Smooth muscle cell (in vitro differentiated cells): Measurements from ENCODE around the gene STX8. TPM values are rescaled to one million over a fixed set of nuclear protein-coding genes. Genes with fewer than 3 reads are reported as not detected.

Experiments
- DNase-seq: peaks from one replicate; lab custom pipeline; 2025; ENCODE audit not compliant: unreplicated experiment; lab: John Stamatoyannopoulos, UW
- H2AFZ ChIP-seq: fragments of 200-600 bp; sonication (generic); 2 replicates; pipeline ENCODE4 v1.6.0; 2016; ENCODE audit warnings: antibody characterized with exemption, low read depth, mild to moderate bottlenecking
- H3F3A ChIP-seq: fragments of 200-600 bp; sonication (generic); 2 replicates; pipeline ENCODE4 v1.6.0; 2017; ENCODE audit warnings: antibody characterized with exemption, low read depth
- H3K27ac ChIP-seq: fragments of 200-600 bp; sonication (generic); 2 replicates; pipeline ENCODE4 v1.5.1; 2016; ENCODE audit warnings: low read depth, mild to moderate bottlenecking
- H3K27me3 ChIP-seq: fragments of 200-600 bp; sonication (generic); 2 replicates; pipeline ENCODE4 v1.6.1; 2016; ENCODE audit warnings: low read depth, mild to moderate bottlenecking
- H3K36me3 ChIP-seq: fragments of 200-600 bp; sonication (generic); 2 replicates; pipeline ENCODE4 v1.5.1; 2016; ENCODE audit warnings: low read depth
- H3K4me1 ChIP-seq: fragments of 200-600 bp; sonication (generic); 2 replicates; pipeline ENCODE4 v1.5.1; 2016; ENCODE audit warnings: low read depth
- H3K4me2 ChIP-seq: fragments of 200-600 bp; sonication (generic); 2 replicates; pipeline ENCODE4 v1.6.0; 2016; ENCODE audit warnings: mild to moderate bottlenecking
- H3K4me3 ChIP-seq: fragments of 200-600 bp; sonication (generic); 2 replicates; pipeline ENCODE4 v1.5.1; 2016; ENCODE audit warnings: mild to moderate bottlenecking
- H3K79me2 ChIP-seq: fragments of 200-600 bp; sonication (generic); 2 replicates; pipeline ENCODE4 v1.6.0; 2016; ENCODE audit warnings: low read depth, mild to moderate bottlenecking
- H3K9ac ChIP-seq: fragments of 200-600 bp; sonication (generic); 2 replicates; pipeline ENCODE4 v1.6.0; 2016; ENCODE audit warnings: low read depth
- H3K9me3 ChIP-seq: fragments of 200-600 bp; sonication (generic); replicated peaks from 2 replicates; pipeline ENCODE4 v1.5.1; 2016; ENCODE audit warnings: low read depth
- H4K20me1 ChIP-seq: fragments of 200-600 bp; sonication (generic); 2 replicates; pipeline ENCODE4 v1.6.0; 2016; ENCODE audit warnings: low read depth
- WGBS: methylation state at CpG from one replicate; pipeline ENCODE4 v1.1.7; 2016; ENCODE audit warnings: low lambda C conversion rate; 5-methylcytosine and 5-hydroxymethylcytosine counted together
- polyA plus RNA-seq: library from polyadenylated mRNA; unstranded; fragments of >200 nt; fragmentation: Nextera tagmentation; extraction: Ambion mirVana; gene quantifications from 2 replicates; pipeline ENCODE4 v1.2.1, GENCODE V29; 2016
- total RNA-seq: library from RNA; depleted of rRNA; stranded (reverse); fragments of >200 nt; gene quantifications from 2 replicates; pipeline ENCODE4 v1.2.3, GENCODE V29; 2014
- TF ChIP-seq, protein P1 (sequence below): fragments of 200-600 bp; sonication (generic); IDR thresholded peaks from 2 replicates; pipeline ENCODE4 v1.5.1; 2017; ENCODE audit warnings: borderline replicate concordance, mild to moderate bottlenecking, antibody characterized with exemption; ENCODE audit not compliant: insufficient read depth, poor library complexity, severe bottlenecking

Gene STX8
- total and polyA plus RNA-seq, 2 experiments from 2014 or later, result 63.8 to 88.5 TPM

- Histone ChIP-seq H3K9me3 (no peaks in the 10 kb centered on the region), H2AFZ (no peak overlapping the region), H3K27ac (no peak overlapping the region), H3K4me2 (no peak overlapping the region), H3F3A (no peaks in the 10 kb centered on the region), H3K4me1 (peaks cover 15% of the 10 kb centered on the region), H4K20me1 (peaks cover 8% of the 10 kb centered on the region), H3K27me3 (no peaks in the 10 kb centered on the region), H3K4me3 (no peak overlapping the region), H3K9ac (no peak overlapping the region), H3K79me2 (no peaks in the 10 kb centered on the region), H3K36me3 (no peaks in the 10 kb centered on the region)
- DNase-seq, result no peak
- TF ChIP-seq, protein P1, sequence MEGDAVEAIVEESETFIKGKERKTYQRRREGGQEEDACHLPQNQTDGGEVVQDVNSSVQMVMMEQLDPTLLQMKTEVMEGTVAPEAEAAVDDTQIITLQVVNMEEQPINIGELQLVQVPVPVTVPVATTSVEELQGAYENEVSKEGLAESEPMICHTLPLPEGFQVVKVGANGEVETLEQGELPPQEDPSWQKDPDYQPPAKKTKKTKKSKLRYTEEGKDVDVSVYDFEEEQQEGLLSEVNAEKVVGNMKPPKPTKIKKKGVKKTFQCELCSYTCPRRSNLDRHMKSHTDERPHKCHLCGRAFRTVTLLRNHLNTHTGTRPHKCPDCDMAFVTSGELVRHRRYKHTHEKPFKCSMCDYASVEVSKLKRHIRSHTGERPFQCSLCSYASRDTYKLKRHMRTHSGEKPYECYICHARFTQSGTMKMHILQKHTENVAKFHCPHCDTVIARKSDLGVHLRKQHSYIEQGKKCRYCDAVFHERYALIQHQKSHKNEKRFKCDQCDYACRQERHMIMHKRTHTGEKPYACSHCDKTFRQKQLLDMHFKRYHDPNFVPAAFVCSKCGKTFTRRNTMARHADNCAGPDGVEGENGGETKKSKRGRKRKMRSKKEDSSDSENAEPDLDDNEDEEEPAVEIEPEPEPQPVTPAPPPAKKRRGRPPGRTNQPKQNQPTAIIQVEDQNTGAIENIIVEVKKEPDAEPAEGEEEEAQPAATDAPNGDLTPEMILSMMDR, result no peak
- 85% methylated on average over 4 of the region's 4 CpGs for WGBS
These were observed 33.9 kb downstream of the STX8 start for GRCh38 chr17:9541718-9542117.

- WGBS, result 38% methylated on average over 4 of the region's 4 CpGs
- no peak for DNase-seq
- H2AFZ ChIP-seq, result no peak overlapping the region
- peak overlapping the region; percentile 39 for H3K4me2 ChIP-seq
- H3K36me3 ChIP-seq, result no peaks in the 10 kb centered on the region
- H3K9ac ChIP-seq, result no peak overlapping the region
- H3K27ac ChIP-seq, result no peak overlapping the region
- peaks cover 8% of the 10 kb centered on the region for H4K20me1 ChIP-seq
- no peaks in the 10 kb centered on the region for H3F3A ChIP-seq
- no peaks in the 10 kb centered on the region for H3K27me3 ChIP-seq
- peaks cover 15% of the 10 kb centered on the region for H3K4me1 ChIP-seq
- H3K79me2 ChIP-seq, result no peaks in the 10 kb centered on the region
- no peak overlapping the region for H3K4me3 ChIP-seq
- TF ChIP-seq, protein P1, result no peak
- H3K9me3 ChIP-seq, result no peaks in the 10 kb centered on the region
These were observed 37.0 kb downstream of the STX8 start for GRCh38 chr17:9538626-9539025.

DNA sequence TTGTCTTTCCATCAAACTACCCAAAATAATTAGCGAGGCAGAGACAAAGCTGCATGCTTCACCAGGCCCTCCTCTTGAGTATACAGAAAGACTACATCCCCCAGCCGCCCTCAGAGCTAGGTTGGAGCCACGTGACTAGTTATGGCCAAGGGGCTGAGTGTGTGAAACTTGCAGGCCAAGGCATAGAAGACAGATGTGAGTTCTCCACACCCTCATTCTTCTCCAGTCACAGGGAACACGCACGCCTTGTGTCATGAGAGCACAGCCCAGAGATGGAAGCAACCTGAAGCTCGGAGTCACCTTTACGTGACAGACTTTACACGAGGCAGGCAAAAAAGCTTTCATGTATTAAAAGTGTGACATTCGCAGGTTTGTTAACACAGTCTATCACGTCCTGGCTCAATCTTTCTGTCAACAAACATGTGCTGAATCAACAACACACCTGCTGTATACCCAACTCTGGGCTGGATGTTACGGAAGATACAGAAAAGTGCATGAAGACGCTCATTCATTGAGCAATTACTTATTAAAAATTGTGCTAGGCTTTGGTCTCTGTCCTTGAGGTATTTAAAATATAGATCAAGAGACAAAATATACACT lies 38.3 kb downstream of the STX8 start:
- Histone ChIP-seq H3K27me3 (no peaks in the 10 kb centered on the region), H3K9me3 (no peaks in the 10 kb centered on the region), H3K27ac (no peak overlapping the region), H3K9ac (no peak overlapping the region), H3K36me3 (no peaks in the 10 kb centered on the region), H2AFZ (no peak overlapping the region), H4K20me1 (peaks cover 8% of the 10 kb centered on the region), H3K4me3 (no peak overlapping the region), H3K79me2 (no peaks in the 10 kb centered on the region), H3K4me2 (no peak overlapping the region), H3K4me1 (peaks cover 15% of the 10 kb centered on the region), H3F3A (no peaks in the 10 kb centered on the region)
- DNase-seq, result no peak
- TF ChIP-seq, protein P1, result no peak
- 96% methylated on average over 12 of the region's 12 CpGs for WGBS

- no peak overlapping the region for H3K4me3 ChIP-seq
- no peaks in the 10 kb centered on the region for H3K36me3 ChIP-seq
- H3K79me2 ChIP-seq, result no peaks in the 10 kb centered on the region
- TF ChIP-seq, protein P1, result no peak
- no peaks in the 10 kb centered on the region for H3F3A ChIP-seq
- no peak overlapping the region for H3K9ac ChIP-seq
- no peak for DNase-seq
- H3K9me3 ChIP-seq, result no peaks in the 10 kb centered on the region
- peaks cover 15% of the 10 kb centered on the region for H3K4me1 ChIP-seq
- peaks cover 8% of the 10 kb centered on the region for H4K20me1 ChIP-seq
- no peaks in the 10 kb centered on the region for H3K27me3 ChIP-seq
- H3K27ac ChIP-seq, result no peak overlapping the region
- no peak overlapping the region for H3K4me2 ChIP-seq
- no peak overlapping the region for H2AFZ ChIP-seq
- 94% methylated on average over 8 of the region's 8 CpGs for WGBS
These were observed 39.6 kb downstream of the STX8 start for GRCh38 chr17:9536061-9536460.
